ENCODE measurements around the gene PARN. TPM values are rescaled to one million over a fixed set of nuclear protein-coding genes. Genes with fewer than 3 reads are reported as not detected.

PARN gene
- total RNA-seq, 1 experiment from 2014 or later, result 42.5 TPM

DNA sequence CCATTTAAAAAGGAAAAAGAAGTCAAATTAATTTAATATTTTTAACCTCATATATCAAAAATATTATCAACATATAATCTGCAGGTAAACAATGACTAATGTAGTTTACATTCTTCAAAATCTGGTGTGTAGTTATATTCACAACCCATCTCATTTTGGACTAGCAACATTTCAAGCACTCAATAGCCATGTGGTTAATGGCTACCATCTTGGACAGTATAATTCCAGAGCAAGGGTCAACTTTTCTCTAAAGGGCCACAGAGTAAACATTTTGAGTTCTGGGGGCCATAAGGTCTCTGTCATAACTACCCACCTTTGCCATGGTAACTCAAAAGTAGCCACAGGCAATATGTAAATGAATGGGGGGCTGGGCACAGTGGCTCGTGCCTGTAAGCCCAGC is 153.9 kb downstream of the PARN start:
- POLR2A ChIA-PET, result no interaction called here
- intact Hi-C loops (cut with micrococcal nuclease), result no loop called here
- H3K27ac ChIP-seq (ENCODE audit: low read depth, low read length), result no peak overlapping the region

More for the DNA sequence above, 153.9 kb downstream of the PARN start:
- Histone ChIP-seq H3K79me2 (ENCODE audit: insufficient read depth, low read length) (no peaks in the 10 kb centered on the region), H3K4me1 (ENCODE audit: control insufficient read depth in 1 of 2, insufficient read depth in 2 of 2, low read length in 2 of 2) (no peaks in the 10 kb centered on the region), H3K4me2 (ENCODE audit: low read length) (no peak overlapping the region), H4K20me1 (ENCODE audit: insufficient read depth) (no peaks in the 10 kb centered on the region), H3K9me2 (ENCODE audit: insufficient read depth) (no peaks in the 10 kb centered on the region), H3K9me3 (ENCODE audit: control insufficient read depth in 1 of 2, insufficient read depth in 1 of 2, low read depth in 1 of 2, low read length in 2 of 2) (no peaks in the 10 kb centered on the region), H3K36me3 (ENCODE audit: control insufficient read depth in 1 of 2, insufficient read depth in 2 of 2, low read length in 2 of 2) (peaks cover 0 to 8% of the 10 kb centered on the region in 2 experiments; a peak in 1 of 4 replicates), H3K27me3 (ENCODE audit: insufficient read depth, low read length) (no peaks in the 10 kb centered on the region), H3K9ac (ENCODE audit: low read length) (no peak overlapping the region), H3K4me3 (replicated peaks in 1 of 2; ENCODE audit: low read depth in 1 of 2, low read length in 2 of 2) (no peak overlapping the region), H2AFZ (ENCODE audit: low read depth, low read length, poor library complexity, severe bottlenecking) (no peak overlapping the region)
- ChIA-PET RAD21 (ENCODE audit: low non-redundant PET in 1 of 2, low total read pairs in 2 of 2, uncharacterized antibody in 2 of 2, unreplicated experiment in 2 of 2) (no interaction called here), CTCF (no interaction called here)
- ATAC-seq (no peak), DNase-seq (ENCODE audit: low read depth, low spot score) (no peak)
- TF ChIP-seq ZFX (IDR thresholded peaks at IDR 0.05) (no peak), ELF1 (IDR thresholded peaks at IDR 0.05; ENCODE audit: borderline replicate concordance, low read depth) (no peak), CBX3 (IDR thresholded peaks at IDR 0.05; ENCODE audit: low read depth) (no peak), EZH2phosphoT487 (IDR thresholded peaks at IDR 0.05; ENCODE audit: borderline replicate concordance) (no peak), POLR2A (IDR thresholded peaks at IDR 0.05; ENCODE audit: borderline replicate concordance, extremely low read depth, insufficient read depth, insufficient read length) (no peak), YY1 (IDR thresholded peaks at IDR 0.05; ENCODE audit: extremely low read depth, insufficient replicate concordance, low read depth, low read length) (no peak), TCF7L2 (IDR thresholded peaks at IDR 0.05; ENCODE audit: borderline replicate concordance, extremely low read depth, insufficient read depth, insufficient read length) (no peak), EGR1 (IDR thresholded peaks at IDR 0.05; ENCODE audit: low read depth) (no peak), CEBPB (IDR thresholded peaks at IDR 0.05; ENCODE audit: low read depth) (no peak), SRF (IDR thresholded peaks at IDR 0.05; ENCODE audit: low read depth) (no peak), RAD21 (IDR thresholded peaks at IDR 0.05; ENCODE audit: low read depth) (no peak), JUND (IDR thresholded peaks at IDR 0.05) (no peak), SP1 (IDR thresholded peaks at IDR 0.05; ENCODE audit: low read depth) (no peak), EZH2 (IDR thresholded peaks at IDR 0.05) (no peak), SIN3A (IDR thresholded peaks at IDR 0.05; ENCODE audit: low read depth) (no peak)
- TF ChIP-seq, protein P1, sequence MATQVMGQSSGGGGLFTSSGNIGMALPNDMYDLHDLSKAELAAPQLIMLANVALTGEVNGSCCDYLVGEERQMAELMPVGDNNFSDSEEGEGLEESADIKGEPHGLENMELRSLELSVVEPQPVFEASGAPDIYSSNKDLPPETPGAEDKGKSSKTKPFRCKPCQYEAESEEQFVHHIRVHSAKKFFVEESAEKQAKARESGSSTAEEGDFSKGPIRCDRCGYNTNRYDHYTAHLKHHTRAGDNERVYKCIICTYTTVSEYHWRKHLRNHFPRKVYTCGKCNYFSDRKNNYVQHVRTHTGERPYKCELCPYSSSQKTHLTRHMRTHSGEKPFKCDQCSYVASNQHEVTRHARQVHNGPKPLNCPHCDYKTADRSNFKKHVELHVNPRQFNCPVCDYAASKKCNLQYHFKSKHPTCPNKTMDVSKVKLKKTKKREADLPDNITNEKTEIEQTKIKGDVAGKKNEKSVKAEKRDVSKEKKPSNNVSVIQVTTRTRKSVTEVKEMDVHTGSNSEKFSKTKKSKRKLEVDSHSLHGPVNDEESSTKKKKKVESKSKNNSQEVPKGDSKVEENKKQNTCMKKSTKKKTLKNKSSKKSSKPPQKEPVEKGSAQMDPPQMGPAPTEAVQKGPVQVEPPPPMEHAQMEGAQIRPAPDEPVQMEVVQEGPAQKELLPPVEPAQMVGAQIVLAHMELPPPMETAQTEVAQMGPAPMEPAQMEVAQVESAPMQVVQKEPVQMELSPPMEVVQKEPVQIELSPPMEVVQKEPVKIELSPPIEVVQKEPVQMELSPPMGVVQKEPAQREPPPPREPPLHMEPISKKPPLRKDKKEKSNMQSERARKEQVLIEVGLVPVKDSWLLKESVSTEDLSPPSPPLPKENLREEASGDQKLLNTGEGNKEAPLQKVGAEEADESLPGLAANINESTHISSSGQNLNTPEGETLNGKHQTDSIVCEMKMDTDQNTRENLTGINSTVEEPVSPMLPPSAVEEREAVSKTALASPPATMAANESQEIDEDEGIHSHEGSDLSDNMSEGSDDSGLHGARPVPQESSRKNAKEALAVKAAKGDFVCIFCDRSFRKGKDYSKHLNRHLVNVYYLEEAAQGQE (IDR thresholded peaks at IDR 0.05; ENCODE audit: low read depth), result no peak
- TF ChIP-seq, protein P2, sequence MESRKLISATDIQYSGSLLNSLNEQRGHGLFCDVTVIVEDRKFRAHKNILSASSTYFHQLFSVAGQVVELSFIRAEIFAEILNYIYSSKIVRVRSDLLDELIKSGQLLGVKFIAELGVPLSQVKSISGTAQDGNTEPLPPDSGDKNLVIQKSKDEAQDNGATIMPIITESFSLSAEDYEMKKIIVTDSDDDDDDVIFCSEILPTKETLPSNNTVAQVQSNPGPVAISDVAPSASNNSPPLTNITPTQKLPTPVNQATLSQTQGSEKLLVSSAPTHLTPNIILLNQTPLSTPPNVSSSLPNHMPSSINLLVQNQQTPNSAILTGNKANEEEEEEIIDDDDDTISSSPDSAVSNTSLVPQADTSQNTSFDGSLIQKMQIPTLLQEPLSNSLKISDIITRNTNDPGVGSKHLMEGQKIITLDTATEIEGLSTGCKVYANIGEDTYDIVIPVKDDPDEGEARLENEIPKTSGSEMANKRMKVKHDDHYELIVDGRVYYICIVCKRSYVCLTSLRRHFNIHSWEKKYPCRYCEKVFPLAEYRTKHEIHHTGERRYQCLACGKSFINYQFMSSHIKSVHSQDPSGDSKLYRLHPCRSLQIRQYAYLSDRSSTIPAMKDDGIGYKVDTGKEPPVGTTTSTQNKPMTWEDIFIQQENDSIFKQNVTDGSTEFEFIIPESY (IDR thresholded peaks at IDR 0.05; ENCODE audit: extremely low read depth, insufficient replicate concordance, low read length), result no peak
- TF ChIP-seq, protein P3, sequence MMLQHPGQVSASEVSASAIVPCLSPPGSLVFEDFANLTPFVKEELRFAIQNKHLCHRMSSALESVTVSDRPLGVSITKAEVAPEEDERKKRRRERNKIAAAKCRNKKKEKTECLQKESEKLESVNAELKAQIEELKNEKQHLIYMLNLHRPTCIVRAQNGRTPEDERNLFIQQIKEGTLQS (IDR thresholded peaks at IDR 0.05), result no peak
- TF ChIP-seq, protein P4, sequence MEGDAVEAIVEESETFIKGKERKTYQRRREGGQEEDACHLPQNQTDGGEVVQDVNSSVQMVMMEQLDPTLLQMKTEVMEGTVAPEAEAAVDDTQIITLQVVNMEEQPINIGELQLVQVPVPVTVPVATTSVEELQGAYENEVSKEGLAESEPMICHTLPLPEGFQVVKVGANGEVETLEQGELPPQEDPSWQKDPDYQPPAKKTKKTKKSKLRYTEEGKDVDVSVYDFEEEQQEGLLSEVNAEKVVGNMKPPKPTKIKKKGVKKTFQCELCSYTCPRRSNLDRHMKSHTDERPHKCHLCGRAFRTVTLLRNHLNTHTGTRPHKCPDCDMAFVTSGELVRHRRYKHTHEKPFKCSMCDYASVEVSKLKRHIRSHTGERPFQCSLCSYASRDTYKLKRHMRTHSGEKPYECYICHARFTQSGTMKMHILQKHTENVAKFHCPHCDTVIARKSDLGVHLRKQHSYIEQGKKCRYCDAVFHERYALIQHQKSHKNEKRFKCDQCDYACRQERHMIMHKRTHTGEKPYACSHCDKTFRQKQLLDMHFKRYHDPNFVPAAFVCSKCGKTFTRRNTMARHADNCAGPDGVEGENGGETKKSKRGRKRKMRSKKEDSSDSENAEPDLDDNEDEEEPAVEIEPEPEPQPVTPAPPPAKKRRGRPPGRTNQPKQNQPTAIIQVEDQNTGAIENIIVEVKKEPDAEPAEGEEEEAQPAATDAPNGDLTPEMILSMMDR (IDR thresholded peaks at IDR 0.05 in 2 of 3, conservative IDR thresholded peaks at IDR 0.05 in 1 of 3; ENCODE audit: borderline replicate concordance in 1 of 3, insufficient read depth in 1 of 3, low read depth in 2 of 3, low read length in 2 of 3), result no peak
- TF ChIP-seq, protein P5, sequence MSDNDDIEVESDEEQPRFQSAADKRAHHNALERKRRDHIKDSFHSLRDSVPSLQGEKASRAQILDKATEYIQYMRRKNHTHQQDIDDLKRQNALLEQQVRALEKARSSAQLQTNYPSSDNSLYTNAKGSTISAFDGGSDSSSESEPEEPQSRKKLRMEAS (IDR thresholded peaks at IDR 0.05), result no peak
- BruUV-seq (replicated peaks), result no TSS peak
